Tibial nerve (tissue), 4 donors: ENCODE results near the gene ROR1. TPM values are rescaled to one million over a fixed set of nuclear protein-coding genes. Genes with fewer than 3 reads are reported as not detected.

Experiments used
- DNase-seq, 2 donors: peaks; one replicate each; pipeline ENCODE4 v3.0.0-alpha.2; 2019; ENCODE audit warnings: low spot score in 2 of 2
- H3K27ac ChIP-seq, 4 donors: fragments of 200-600 bp; sonication (generic) in 3 of 4; one replicate each; pipeline ENCODE4 v1.5.1; 2017 to 2019; ENCODE audit warnings: mild to moderate bottlenecking in 1 of 4
- H3K27me3 ChIP-seq, 2 donors: fragments of 200-600 bp; sonication (generic) in 1 of 2; one replicate each; pipeline versions ENCODE4 v1.5.1 to v1.6.0; 2017 to 2019
- H3K36me3 ChIP-seq, 3 donors: fragments of 200-600 bp; sonication (generic); one replicate each; pipeline ENCODE4 v1.5.1; 2018 to 2019
- H3K4me1 ChIP-seq, 4 donors: fragments of 200-600 bp; sonication (generic) in 3 of 4; one replicate each; pipeline ENCODE4 v1.5.1; 2017 to 2019
- H3K4me3 ChIP-seq, 4 donors: fragments of 200-600 bp; sonication (generic) in 3 of 4; one replicate each; pipeline ENCODE4 v1.5.1; 2017 to 2019; ENCODE audit warnings: mild to moderate bottlenecking in 1 of 4, moderate library complexity in 1 of 4
- H3K9me3 ChIP-seq, 4 donors: fragments of 200-600 bp; sonication (generic) in 3 of 4; one replicate each; pipeline ENCODE4 v1.5.1; 2017 to 2019
- EP300 ChIP-seq, 2 donors: sonication (generic); formaldehyde crosslinking; IDR thresholded peaks; one replicate each; pipeline ENCODE4 v1.6.1; 2017; ENCODE audit warnings: antibody characterized with exemption in 2 of 2, mild to moderate bottlenecking in 1 of 2
- POLR2A ChIP-seq, 2 donors: fragments of 450-650 bp; IDR thresholded peaks; one replicate each; pipeline ENCODE4 v1.6.1; 2017; ENCODE audit warnings: antibody characterized with exemption in 2 of 2, mild to moderate bottlenecking in 2 of 2, moderate library complexity in 2 of 2
- WGBS, 2 donors: methylation state at CpG; one replicate each; pipeline ENCODE4 v1.1.5; 2018; 5-methylcytosine and 5-hydroxymethylcytosine counted together
- total RNA-seq, 4 donors: library from RNA; depleted of rRNA; stranded (reverse); fragments of >200 nt; gene quantifications; one replicate each; pipeline ENCODE4 v1.1.0, GENCODE V29; 2016
- TF ChIP-seq, protein P1 (sequence below), 5 experiments: fragments of 200-600 bp in 3 of 5; fragments of 450-650 bp in 2 of 5; sonication (generic) in 3 of 5; IDR thresholded peaks; one replicate each; pipeline ENCODE4 v1.5.1; 2016 to 2019; ENCODE audit warnings: antibody characterized with exemption in 5 of 5, mild to moderate bottlenecking in 3 of 5, moderate library complexity in 2 of 5

ROR1 gene
- total RNA-seq, 4 donors from 2014 or later, result 10.5 to 47.7 (median 43.7) TPM

DNA sequence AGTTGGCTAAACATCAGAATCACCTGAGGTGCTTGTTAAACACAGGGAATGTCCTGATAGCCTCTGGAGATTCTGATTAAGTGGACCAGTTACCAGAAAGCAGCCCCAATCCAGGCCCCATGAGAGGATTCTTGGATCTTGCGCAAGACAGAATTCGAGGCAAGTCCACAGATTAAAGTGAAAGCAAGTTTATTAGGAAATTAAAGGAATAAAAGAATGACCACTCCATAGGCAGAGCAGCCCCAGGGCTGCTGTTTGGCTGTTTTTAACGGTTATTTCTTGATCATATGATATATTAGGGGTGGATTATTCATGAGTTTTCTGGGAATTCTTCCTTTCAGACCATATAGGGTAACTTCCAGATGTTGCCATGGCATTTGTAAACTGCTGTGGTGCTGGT is 176.2 kb downstream of the ROR1 start:
- 20 to 42% methylated on average over 3 of the region's 3 CpGs for WGBS, 2 donors
- Histone ChIP-seq H3K4me1 (peaks cover 0 to 45% (median 11%) of the 10 kb centered on the region in 4 donors), H3K9me3 (peaks cover 0 to 16% (median 6%) of the 10 kb centered on the region in 4 donors), H3K36me3 (no peaks in the 10 kb centered on the region), H3K27ac (peak overlapping the region in 3 of 4 donors; percentile 27 to 76 (median 68)), H3K27me3 (no peaks in the 10 kb centered on the region), H3K4me3 (peak overlapping the region in 2 of 4 donors; percentile 9 to 21)
- peak; percentile 31 to 60 for DNase-seq
- TF ChIP-seq EP300 (IDR thresholded peaks at IDR 0.05) (peak in 1 of 2 donors; percentile 70), POLR2A (IDR thresholded peaks at IDR 0.05) (no peak)

DNA sequence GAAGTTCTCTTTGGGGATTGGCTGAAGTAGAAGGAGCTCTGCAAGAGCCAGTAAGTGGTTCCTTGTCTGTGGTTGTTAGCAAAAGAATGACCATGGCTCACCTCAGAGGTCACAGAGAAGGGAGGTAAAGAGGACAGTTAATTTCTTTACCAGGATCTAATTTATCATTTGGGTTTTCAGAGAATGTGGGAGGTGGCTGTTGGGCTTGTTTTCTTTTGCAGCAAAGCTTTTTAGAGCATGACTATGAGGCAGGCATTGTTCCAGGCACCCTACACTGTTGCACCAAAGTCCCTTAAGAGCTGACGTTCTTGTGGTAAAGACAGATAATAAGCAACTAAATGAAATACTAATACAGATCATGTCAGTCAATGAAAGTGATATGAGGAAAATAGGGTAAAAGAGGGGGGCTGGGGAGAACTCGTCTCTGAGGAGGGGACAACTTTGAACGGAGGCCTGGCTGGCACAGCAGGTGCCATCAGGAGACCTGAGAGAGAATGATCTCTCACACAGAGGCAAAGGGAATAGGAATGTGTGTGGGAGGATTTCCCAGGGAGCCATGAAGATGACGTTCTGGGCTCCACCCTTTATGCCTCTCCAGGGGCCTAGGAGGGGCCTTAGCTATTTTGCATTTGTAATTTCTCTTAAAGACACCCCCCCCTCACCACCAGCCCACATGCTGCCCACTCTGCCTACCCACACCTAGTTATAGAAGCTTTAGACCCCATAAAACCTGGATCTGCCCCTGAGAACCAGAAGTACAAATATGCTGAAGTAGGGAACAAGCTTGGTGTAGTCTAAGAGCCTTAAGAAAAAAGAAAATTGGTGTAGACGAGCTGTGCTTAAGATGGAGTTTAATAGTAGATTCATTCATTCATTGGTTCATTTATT is 177.5 kb downstream of the ROR1 start:
- WGBS, 2 donors, result 43 to 54% methylated on average over 5 of the region's 5 CpGs

DNA sequence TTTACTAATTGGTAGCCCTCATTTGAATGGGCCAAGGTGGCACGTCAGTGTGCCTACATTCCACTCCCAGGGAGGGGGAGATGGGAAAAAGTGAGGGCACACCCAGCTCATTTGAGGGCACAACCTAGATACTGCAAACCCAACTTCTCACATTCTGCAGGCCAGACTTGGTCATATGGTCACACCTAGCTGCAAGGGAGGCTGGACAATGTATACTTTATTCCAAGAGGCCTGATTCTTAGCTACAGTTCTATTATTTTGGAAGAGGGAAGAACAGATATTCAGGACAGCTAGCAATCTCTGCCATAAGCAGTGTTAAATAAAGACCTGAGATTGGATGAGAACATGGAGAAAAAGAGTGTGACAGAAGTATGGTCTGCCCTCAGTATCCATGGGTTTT is 180.4 kb downstream of the ROR1 start:
- TF ChIP-seq, protein P1, sequence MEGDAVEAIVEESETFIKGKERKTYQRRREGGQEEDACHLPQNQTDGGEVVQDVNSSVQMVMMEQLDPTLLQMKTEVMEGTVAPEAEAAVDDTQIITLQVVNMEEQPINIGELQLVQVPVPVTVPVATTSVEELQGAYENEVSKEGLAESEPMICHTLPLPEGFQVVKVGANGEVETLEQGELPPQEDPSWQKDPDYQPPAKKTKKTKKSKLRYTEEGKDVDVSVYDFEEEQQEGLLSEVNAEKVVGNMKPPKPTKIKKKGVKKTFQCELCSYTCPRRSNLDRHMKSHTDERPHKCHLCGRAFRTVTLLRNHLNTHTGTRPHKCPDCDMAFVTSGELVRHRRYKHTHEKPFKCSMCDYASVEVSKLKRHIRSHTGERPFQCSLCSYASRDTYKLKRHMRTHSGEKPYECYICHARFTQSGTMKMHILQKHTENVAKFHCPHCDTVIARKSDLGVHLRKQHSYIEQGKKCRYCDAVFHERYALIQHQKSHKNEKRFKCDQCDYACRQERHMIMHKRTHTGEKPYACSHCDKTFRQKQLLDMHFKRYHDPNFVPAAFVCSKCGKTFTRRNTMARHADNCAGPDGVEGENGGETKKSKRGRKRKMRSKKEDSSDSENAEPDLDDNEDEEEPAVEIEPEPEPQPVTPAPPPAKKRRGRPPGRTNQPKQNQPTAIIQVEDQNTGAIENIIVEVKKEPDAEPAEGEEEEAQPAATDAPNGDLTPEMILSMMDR (IDR thresholded peaks at IDR 0.05), result no peak
- no peak for TF ChIP-seq EP300 (IDR thresholded peaks at IDR 0.05)
- no peak for TF ChIP-seq POLR2A (IDR thresholded peaks at IDR 0.05)
- no peak overlapping the region for H3K27ac ChIP-seq
- H3K36me3 ChIP-seq, result no peaks in the 10 kb centered on the region
- peaks cover 0 to 26% (median 8%) of the 10 kb centered on the region in 4 donors for H3K4me1 ChIP-seq
- no peak for DNase-seq
- H3K4me3 ChIP-seq, result no peak overlapping the region
- WGBS, 2 donors, result 94 to 100% methylated on average over 1 of the region's 1 CpG
- no peaks in the 10 kb centered on the region for H3K27me3 ChIP-seq
- H3K9me3 ChIP-seq, result peaks cover 0 to 21% (median 6%) of the 10 kb centered on the region in 4 donors

More for the DNA sequence above, 177.5 kb downstream of the ROR1 start:
- Histone ChIP-seq H3K4me3 (no peak overlapping the region), H3K36me3 (no peaks in the 10 kb centered on the region), H3K9me3 (peaks cover 0 to 16% (median 6%) of the 10 kb centered on the region in 4 donors), H3K27me3 (no peaks in the 10 kb centered on the region), H3K4me1 (peaks cover 0 to 49% (median 11%) of the 10 kb centered on the region in 4 donors), H3K27ac (peak overlapping the region in 1 of 4 donors; percentile 68)
- TF ChIP-seq EP300 (IDR thresholded peaks at IDR 0.05), result no peak
- TF ChIP-seq, protein P1 (IDR thresholded peaks at IDR 0.05), result no peak
- no peak for TF ChIP-seq POLR2A (IDR thresholded peaks at IDR 0.05)
- no peak for DNase-seq

- peaks cover 0 to 14% (median 2%) of the 10 kb centered on the region in 4 donors for H3K4me1 ChIP-seq
- no peak for DNase-seq
- H3K4me3 ChIP-seq, result no peak overlapping the region
- no peak for TF ChIP-seq EP300 (IDR thresholded peaks at IDR 0.05)
- H3K36me3 ChIP-seq, result no peaks in the 10 kb centered on the region
- 68 to 70% methylated on average over 8 of the region's 8 CpGs for WGBS, 2 donors
- H3K27me3 ChIP-seq, result no peaks in the 10 kb centered on the region
- H3K9me3 ChIP-seq, result peaks cover 0 to 21% (median 6%) of the 10 kb centered on the region in 4 donors
- no peak overlapping the region for H3K27ac ChIP-seq
These were observed 181.7 kb downstream of the ROR1 start for GRCh38 chr1:63955370-63956145.

- H3K27ac ChIP-seq, result no peak overlapping the region
- H3K4me1 ChIP-seq, result peaks cover 0 to 3% (median 0%) of the 10 kb centered on the region in 4 donors
- no peak for DNase-seq
- no peaks in the 10 kb centered on the region for H3K36me3 ChIP-seq
- H3K4me3 ChIP-seq, result no peak overlapping the region
- peaks cover 0 to 19% (median 5%) of the 10 kb centered on the region in 4 donors for H3K9me3 ChIP-seq
- TF ChIP-seq, protein P1 (IDR thresholded peaks at IDR 0.05), result no peak
- no peak for TF ChIP-seq POLR2A (IDR thresholded peaks at IDR 0.05)
- TF ChIP-seq EP300 (IDR thresholded peaks at IDR 0.05), result no peak
- WGBS, 2 donors, result 97 to 98% methylated on average over 2 of the region's 2 CpGs
- H3K27me3 ChIP-seq, result no peaks in the 10 kb centered on the region
These were observed 184.7 kb downstream of the ROR1 start for GRCh38 chr1:63958556-63958955.
